Heart left ventricle (tissue), 16 donors: ENCODE results near the gene GDPD4. TPM values are rescaled to one million over a fixed set of nuclear protein-coding genes. Genes with fewer than 3 reads are reported as not detected.
A peak's percentile ranks its signal among the peaks of the same experiment; 100 is the strongest.

Source experiments
- ATAC-seq, 4 donors: fragments of 200-7000 bp; cut with Tn5 transposase; one replicate each; pipeline ENCODE4 v1.9.1; 2020 to 2022; ENCODE audit warnings: moderate library complexity in 4 of 4, mild to moderate bottlenecking in 3 of 4, moderate number of reproducible peaks in 1 of 4
- DNase-seq, 5 donors: peaks; one replicate each; pipeline ENCODE4 v3.0.0-alpha.2; 2020
- H3K27ac ChIP-seq, 12 donors: fragments of 200-600 bp; sonication (generic) in 4 of 12; one replicate each; pipeline versions ENCODE4 v1.5.0 to v1.8.0; 2016 to 2022; ENCODE audit warnings: mild to moderate bottlenecking in 2 of 12
- H3K27me3 ChIP-seq, 9 donors: fragments of 200-600 bp; sonication (generic) in 2 of 9; one replicate each; pipeline versions ENCODE4 v1.5.1 to v1.8.0; 2016 to 2022; ENCODE audit warnings: mild to moderate bottlenecking in 3 of 9
- H3K36me3 ChIP-seq, 9 donors: fragments of 200-600 bp; sonication (generic) in 2 of 9; one replicate each; pipeline versions ENCODE4 v1.5.0 to v1.8.0; 2018 to 2022; ENCODE audit warnings: mild to moderate bottlenecking in 2 of 9
- H3K4me1 ChIP-seq, 12 donors: fragments of 200-600 bp; sonication (generic) in 4 of 12; one replicate each; pipeline versions ENCODE4 v1.5.0 to v1.8.0; 2016 to 2022; ENCODE audit warnings: mild to moderate bottlenecking in 3 of 12
- H3K4me3 ChIP-seq, 12 donors: fragments of 200-600 bp; sonication (generic) in 4 of 12; one replicate each; pipeline versions ENCODE4 v1.5.0 to v1.8.0; 2017 to 2022; ENCODE audit warnings: mild to moderate bottlenecking in 9 of 12, moderate library complexity in 4 of 12
- H3K9me3 ChIP-seq, 12 donors: fragments of 200-600 bp; sonication (generic) in 4 of 12; one replicate each; pipeline versions ENCODE4 v1.5.0 to v1.8.0; 2016 to 2022; ENCODE audit warnings: mild to moderate bottlenecking in 1 of 12
- CTCF ChIP-seq, 12 donors: fragments of 200-600 bp; sonication (generic) in 4 of 12; IDR thresholded peaks; one replicate each; pipeline versions ENCODE4 v1.5.0 to v1.8.0; 2018 to 2022; ENCODE audit warnings: antibody characterized with exemption in 12 of 12, mild to moderate bottlenecking in 5 of 12
- POLR2A ChIP-seq, 2 donors: fragments of 450-650 bp; IDR thresholded peaks; one replicate each; pipeline ENCODE4 v1.6.1; 2017; ENCODE audit warnings: antibody characterized with exemption in 2 of 2, mild to moderate bottlenecking in 2 of 2, moderate library complexity in 2 of 2
- WGBS, 4 donors: extraction: QIAGEN DNeasy Blood & Tissue Kit in 2 of 4; methylation state at CpG; one replicate each; pipeline versions ENCODE4 v1.1.5 to v1.1.7; 2013 to 2018; 5-methylcytosine and 5-hydroxymethylcytosine counted together
- intact Hi-C, 10 donors: fragments of 100-400 bp; cut with DNase I; formaldehyde crosslinking; loops; one replicate each; pipeline versions ENCODE4 v1.11.1 to v1.14.2; 2022
- polyA plus RNA-seq, 2 donors: library from polyadenylated mRNA; stranded (reverse); fragments of 200-250 nt; gene quantifications; one replicate each; pipeline ENCODE4 v1.2.3, GENCODE V29; 2013
- total RNA-seq, 9 donors: library from RNA; depleted of rRNA in 2 of 9; stranded (reverse); fragments of >200 nt in 2 of 9; fragmentation: NEBNext Ultra II Directional in 3 of 9; extraction: Animal tissue kit (Norgen Biotek cat#: 25700) in 3 of 9; gene quantifications; one replicate each; pipeline versions ENCODE4 v1.1.0 to v1.2.4, GENCODE V29; 2016 to 2023
- donor health status: ischemic (EF 13 %, LVEDD 7.1; RV severe dilation, severe dysfunction).
- donor health status: healthy with polysubstance abuse.
- donor health status: DM: no; HTN: yes; CAD: no.
- donor health status: DM: no; HTN: no; CAD: no.
- donor health status: ischemic (EF 25% LVEDD 6.9; RV normal size, moderate dysfunction).
- donor health status: ischemic (EF 25% LVEDD 5.7; RV mildly dilated, moderate dysfunction).
- donor health status: healthy.
- donor health status: DM: yes; HTN: yes; CAD: no.
- donor health status: ischemic (EF 35%, LVEDD 5.7; RV mildly dilated, moderate dysfunction).
- donor health status: nonischemic (EF 11% LVEDD 7.7; RV severe dilation, severe dysfunction).
- donor health status: DM: yes; HTN: yes; CAD: no.
- donor health status: PGD.
- donor health status: ischemic (EF 29% LVEDD 5.4; RV normal size, mild dysfunction).
- donor health status: nonischemic (EF 23%, LVEDD 6.1; RV moderate dilation, normal function).

GDPD4 gene
- total and polyA plus RNA-seq, 11 donors: 0.19 TPM; not detected in 10

DNA sequence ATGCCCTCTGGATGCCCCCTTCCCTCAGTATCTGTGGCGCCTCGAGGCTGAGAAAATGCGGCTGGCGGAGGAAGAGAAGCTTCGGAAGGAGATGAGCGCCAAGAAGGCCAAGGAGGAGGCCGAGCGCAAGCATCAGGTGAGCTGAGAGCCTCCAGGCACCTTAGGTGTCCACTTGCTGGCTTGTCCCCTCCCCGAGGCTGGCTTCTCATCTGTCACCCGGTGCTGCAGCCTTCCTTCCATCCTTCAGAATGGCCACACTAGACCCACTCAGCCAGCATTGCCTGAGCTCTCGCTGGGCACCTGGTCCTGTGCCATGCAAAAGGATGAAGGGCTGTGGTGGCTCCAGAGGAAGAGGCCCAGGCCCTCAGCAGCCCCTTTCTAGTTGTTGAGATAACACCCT lies 121.1 kb downstream of the GDPD4 start:
- WGBS, 4 donors: 87 to 92% (median 89%) methylated on average over 11 of the region's 11 CpGs
- H3K4me3 ChIP-seq: no peak overlapping the region
- peaks cover 0 to 6% (median 0%) of the 10 kb centered on the region in 12 donors for H3K4me1 ChIP-seq
- no peaks in the 10 kb centered on the region for H3K9me3 ChIP-seq
- intact Hi-C loops: loop anchor here in 2 of 10 donors (2.0 to 10.0 kb wide), 2 partner anchors 52 to 256 kb away; partner anchors contain the start of gene MYO7A (in 1 of the 2)
- H3K36me3 ChIP-seq: peaks cover 0 to 9% (median 0%) of the 10 kb centered on the region in 9 donors
- no peak for TF ChIP-seq POLR2A (IDR thresholded peaks at IDR 0.05)
- TF ChIP-seq CTCF (IDR thresholded peaks at IDR 0.05): no peak
- no peak overlapping the region for H3K27ac ChIP-seq
- peak in 1 of 5 donors; percentile 33 for DNase-seq
- H3K27me3 ChIP-seq: no peaks in the 10 kb centered on the region
- no peak for ATAC-seq

GRCh38 chr11:77179681-77180080 lies 121.8 kb downstream of the GDPD4 start:
- no peak for ATAC-seq
- Histone ChIP-seq H3K9me3 (no peaks in the 10 kb centered on the region), H3K4me3 (no peak overlapping the region), H3K27ac (no peak overlapping the region), H3K36me3 (peaks cover 0 to 9% (median 0%) of the 10 kb centered on the region in 9 donors), H3K4me1 (peaks cover 0 to 6% (median 0%) of the 10 kb centered on the region in 12 donors), H3K27me3 (no peaks in the 10 kb centered on the region)
- intact Hi-C loops: loop anchor here in 2 of 10 donors (2.0 to 10.0 kb wide), 2 partner anchors 51 to 255 kb away; partner anchors contain the start of gene MYO7A (in 1 of the 2)
- DNase-seq: peak in 1 of 5 donors; percentile 54
- TF ChIP-seq CTCF (IDR thresholded peaks at IDR 0.05): no peak
- no peak for TF ChIP-seq POLR2A (IDR thresholded peaks at IDR 0.05)
- 96 to 100% (median 97%) methylated on average over 11 to 19 of the region's 19 CpGs for WGBS, 4 donors

DNA sequence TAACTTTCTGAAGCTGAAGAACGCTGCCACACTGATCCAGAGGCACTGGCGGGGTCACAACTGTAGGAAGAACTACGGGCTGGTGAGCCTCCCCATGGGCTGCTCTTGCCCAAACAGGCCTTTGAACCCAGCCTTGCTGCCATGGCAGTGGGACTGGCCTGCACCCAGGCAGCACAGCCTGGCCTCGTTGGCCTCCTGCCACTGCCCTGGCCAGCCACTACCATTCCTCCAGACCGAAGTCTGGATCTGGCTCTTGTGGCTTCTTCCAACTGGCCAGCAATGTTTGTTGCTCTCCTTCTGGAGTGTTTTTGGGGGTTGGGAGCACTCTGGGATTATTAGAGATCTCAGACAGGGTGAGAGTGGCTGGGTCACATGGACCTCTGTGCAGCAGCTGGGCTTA lies 122.4 kb downstream of the GDPD4 start:
- DNase-seq (peak in 1 of 5 donors; percentile 39), ATAC-seq (peak in 2 of 4 donors; percentile 39 to 41)
- peaks cover 0 to 12% (median 0%) of the 10 kb centered on the region in 12 donors for H3K4me1 ChIP-seq
- 64 to 78% (median 71%) methylated on average over 3 to 5 of the region's 5 CpGs for WGBS, 4 donors
- no peak overlapping the region for H3K4me3 ChIP-seq
- H3K27ac ChIP-seq: no peak overlapping the region
- no peaks in the 10 kb centered on the region for H3K9me3 ChIP-seq
- intact Hi-C loops: no loop called here
- no peak for TF ChIP-seq POLR2A (IDR thresholded peaks at IDR 0.05)
- TF ChIP-seq CTCF (IDR thresholded peaks at IDR 0.05): no peak
- no peaks in the 10 kb centered on the region for H3K27me3 ChIP-seq
- peaks cover 0 to 9% (median 0%) of the 10 kb centered on the region in 9 donors for H3K36me3 ChIP-seq

DNA sequence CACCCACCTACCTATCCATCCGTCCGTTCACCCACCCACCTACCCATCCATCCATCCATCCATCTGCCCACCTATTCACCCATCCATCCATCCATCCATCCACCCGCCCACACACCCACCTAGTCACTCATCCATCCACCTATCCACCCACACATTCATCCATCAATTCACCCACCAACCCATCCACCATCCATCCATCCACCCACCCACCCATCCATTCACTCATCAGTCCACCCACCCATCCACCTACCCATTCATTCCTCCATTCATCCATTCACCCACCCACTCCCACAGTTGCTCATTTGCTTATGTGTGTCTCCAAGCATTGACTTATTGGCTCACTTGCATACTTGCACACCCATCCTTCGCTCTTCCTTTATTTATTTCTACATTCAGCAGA lies 123.3 kb downstream of the GDPD4 start:
- no peaks in the 10 kb centered on the region for H3K27me3 ChIP-seq
- ATAC-seq (no peak), DNase-seq (peak in 1 of 5 donors; percentile 14)
- peaks cover 0 to 21% (median 0%) of the 10 kb centered on the region in 12 donors for H3K4me1 ChIP-seq
- no peak overlapping the region for H3K4me3 ChIP-seq
- peaks cover 0 to 9% (median 0%) of the 10 kb centered on the region in 9 donors for H3K36me3 ChIP-seq
- intact Hi-C loops: no loop called here
- no peaks in the 10 kb centered on the region for H3K9me3 ChIP-seq
- WGBS, 4 donors: 85 to 98% (median 92%) methylated on average over 4 of the region's 4 CpGs
- TF ChIP-seq CTCF (IDR thresholded peaks at IDR 0.05): no peak
- TF ChIP-seq POLR2A (IDR thresholded peaks at IDR 0.05): no peak
- H3K27ac ChIP-seq: no peak overlapping the region
